H1 (cell line): ENCODE data around the gene TBC1D17. TPM values are rescaled to one million over a fixed set of nuclear protein-coding genes. Genes with fewer than 3 reads are reported as not detected.

Source experiments
- BACH1 ChIP-seq: IDR thresholded peaks from 2 replicates; pipeline ENCODE4 v1.6.1; 2012; ENCODE audit warnings: low read length, improper control_type of control experiment
- CTBP2 ChIP-seq: IDR thresholded peaks from 2 replicates; pipeline ENCODE4 v1.7.0; 2011; ENCODE audit warnings: borderline replicate concordance, mild to moderate bottlenecking, moderate library complexity, mixed read lengths, low read length; ENCODE audit not compliant: insufficient read depth, insufficient read length
- EGR1 ChIP-seq: IDR thresholded peaks from 2 replicates; pipeline ENCODE4 v1.6.1; 2011; ENCODE audit warnings: low read depth, low read length, borderline replicate concordance
- JUND ChIP-seq: IDR thresholded peaks from 2 replicates; pipeline ENCODE4 v1.6.1; 2011; ENCODE audit warnings: mild to moderate bottlenecking, improper control_type of control experiment, low read length
- KDM5A ChIP-seq: fragments of 200-600 bp; IDR thresholded peaks from 2 replicates; pipeline ENCODE4 v1.7.1; 2012; ENCODE audit warnings: mild to moderate bottlenecking, low read length, inconsistent platforms, mixed read lengths
- RAD21 ChIP-seq, 2 experiments: IDR thresholded peaks in 1 of 2; conservative IDR thresholded peaks in 1 of 2; 2 replicates each; pipeline ENCODE4 v1.6.1; 2011; ENCODE audit warnings: low read depth in 2 of 2, low read length in 2 of 2, improper control_type of control experiment in 1 of 2, inconsistent platforms in 1 of 2, mild to moderate bottlenecking in 1 of 2, moderate library complexity in 1 of 2
- RBBP5 ChIP-seq: IDR thresholded peaks from 2 replicates; pipeline ENCODE4 v1.7.1; 2012; ENCODE audit warnings: low read depth, mild to moderate bottlenecking, inconsistent platforms, low read length, moderate library complexity, borderline replicate concordance
- SIN3A ChIP-seq, 2 experiments: IDR thresholded peaks in 1 of 2; conservative IDR thresholded peaks in 1 of 2; 2 replicates each; pipeline ENCODE4 v1.6.1; 2011 to 2012; ENCODE audit warnings: low read length in 2 of 2, improper control_type of control experiment in 1 of 2, low read depth in 1 of 2, mild to moderate bottlenecking in 1 of 2
- SP1 ChIP-seq: IDR thresholded peaks from 2 replicates; pipeline ENCODE4 v1.6.1; 2011; ENCODE audit warnings: low read depth, low read length
- YY1 ChIP-seq: IDR thresholded peaks from 2 replicates; pipeline ENCODE4 v1.6.1; 2011; ENCODE audit warnings: low read depth, mild to moderate bottlenecking, low read length
- polyA plus RNA-seq, 7 experiments: library from polyadenylated mRNA; depleted of rRNA in 3 of 7; stranded (reverse) in 5 of 7; unstranded in 2 of 7; fragments of >200 nt in 5 of 7; fragments of 200-250 nt in 2 of 7; gene quantifications; 1 replicate in 5 of 7; 2 replicates in 1 of 7; 4 replicates in 1 of 7; pipeline versions ENCODE4 v1.2.1 to v1.2.3, GENCODE V29; 2011 to 2013; ENCODE audit warnings: missing spikeins in 2 of 7, mixed read lengths in 2 of 7
- total RNA-seq: library from RNA; stranded (reverse); fragmentation: NEBNext Ultra II Directional; extraction: Animal tissue kit (Norgen Biotek cat#: 25700); gene quantifications from 2 replicates; pipeline ENCODE4 v1.2.1, GENCODE V29; 2021

The TBC1D17 gene
- total and polyA plus RNA-seq, 2 of the 8 experiments (the other 6 are each of a cell fraction or from before 2014, with no cell fraction given): 30.3 to 44.9 TPM

DNA sequence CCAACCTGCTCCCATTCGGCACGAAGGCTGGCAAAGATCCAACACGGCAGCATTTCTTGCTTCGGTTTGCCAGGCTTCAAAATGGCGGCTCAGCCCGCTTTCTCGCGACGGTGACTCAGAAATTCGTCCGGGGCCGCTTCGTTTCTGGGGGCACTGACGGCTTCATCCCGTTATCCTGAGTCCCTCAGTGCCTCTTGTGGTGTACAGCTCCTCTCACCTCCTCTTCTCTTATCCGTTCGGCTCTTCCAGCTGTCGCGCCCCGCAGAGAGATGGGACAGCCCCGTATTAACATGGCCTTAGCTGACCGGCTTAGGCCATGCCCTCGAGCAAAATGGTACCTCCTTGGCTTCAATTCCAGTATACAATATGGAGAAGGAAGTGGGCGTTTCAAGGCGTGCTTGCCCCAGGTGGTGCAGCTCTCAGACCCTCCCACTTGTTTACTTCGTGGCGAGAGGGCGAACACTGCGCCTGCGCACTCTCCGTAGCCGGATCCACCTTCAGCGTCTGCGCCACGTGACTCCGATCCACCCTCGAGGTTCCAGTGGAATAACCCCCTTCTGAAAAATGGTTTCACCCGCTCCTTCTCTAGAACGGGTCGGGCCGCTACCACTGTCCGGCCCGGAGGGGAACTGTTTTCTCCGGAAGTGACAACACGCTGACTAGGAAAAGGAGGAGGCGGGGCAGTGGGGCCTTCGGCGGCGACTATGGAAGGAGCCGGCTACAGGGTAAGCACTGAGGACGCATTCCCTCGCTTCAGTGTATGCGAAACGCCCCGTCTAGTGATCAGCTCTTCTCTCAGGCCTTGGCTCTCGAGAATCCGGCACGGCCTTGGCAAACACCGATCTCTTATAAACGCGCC, at the start of gene TBC1D17, which contains the start of gene AKT1S1 (continued):
- TF ChIP-seq RBBP5: no peak; the same call in 1 of the 2 replicates
- TF ChIP-seq BACH1: peak; percentile 58; the same call in 1 of the 2 replicates
- TF ChIP-seq SP1: peak; percentile 71
- peak; percentile 21 to 79; a peak in 2 of 4 replicates for TF ChIP-seq SIN3A (conservative IDR thresholded peaks at IDR 0.05 in 1 of 2, IDR thresholded peaks at IDR 0.05 in 1 of 2; ENCODE audit: low read depth in 1 of 2, low read length in 2 of 2)
- TF ChIP-seq EGR1: peak; percentile 30; the same call in 1 of the 2 replicates
- peak; percentile 95 for TF ChIP-seq JUND
- TF ChIP-seq RAD21 (IDR thresholded peaks at IDR 0.05 in 1 of 2, conservative IDR thresholded peaks at IDR 0.05 in 1 of 2; ENCODE audit: low read depth in 2 of 2, low read length in 2 of 2): no peak
- TF ChIP-seq KDM5A: peak; percentile 71; the same call in 1 of the 2 replicates
- TF ChIP-seq CTBP2: no peak
- peak; percentile 95 for TF ChIP-seq YY1
- TF ChIP-seq, all 59 proteins: peak for 30
